ENCODE data around the gene GPRIN2.

The GPRIN2 gene

GRCh38 chr10:46526682-46527038 is 29.8 kb downstream of the GPRIN2 start:
- no peak overlapping the region for H3K4me3 ChIP-seq (ENCODE audit: low read depth in 1 of 5, low read length in 5 of 5)
- H3K27me3 ChIP-seq (ENCODE audit: control insufficient read depth in 5 of 5, insufficient read depth in 4 of 5, low read length in 5 of 5), result peaks cover 0 to 5% (median 2%) of the 10 kb centered on the region in 5 donors
- no peaks in the 10 kb centered on the region for H3K36me3 ChIP-seq (ENCODE audit: control insufficient read depth in 5 of 5, insufficient read depth in 5 of 5, low read length in 5 of 5)
- no peak overlapping the region for H3K9ac ChIP-seq (ENCODE audit: low read length in 5 of 5)
- no peak overlapping the region for H3K27ac ChIP-seq (ENCODE audit: low read depth, low read length)
- no peaks in the 10 kb centered on the region for H3K9me3 ChIP-seq (ENCODE audit: control insufficient read depth in 5 of 5, low read length in 5 of 5)
- H3K4me1 ChIP-seq (ENCODE audit: control insufficient read depth in 5 of 5, insufficient read depth in 5 of 5, low read length in 5 of 5), result peaks cover 0 to 17% (median 0%) of the 10 kb centered on the region in 5 donors

DNA sequence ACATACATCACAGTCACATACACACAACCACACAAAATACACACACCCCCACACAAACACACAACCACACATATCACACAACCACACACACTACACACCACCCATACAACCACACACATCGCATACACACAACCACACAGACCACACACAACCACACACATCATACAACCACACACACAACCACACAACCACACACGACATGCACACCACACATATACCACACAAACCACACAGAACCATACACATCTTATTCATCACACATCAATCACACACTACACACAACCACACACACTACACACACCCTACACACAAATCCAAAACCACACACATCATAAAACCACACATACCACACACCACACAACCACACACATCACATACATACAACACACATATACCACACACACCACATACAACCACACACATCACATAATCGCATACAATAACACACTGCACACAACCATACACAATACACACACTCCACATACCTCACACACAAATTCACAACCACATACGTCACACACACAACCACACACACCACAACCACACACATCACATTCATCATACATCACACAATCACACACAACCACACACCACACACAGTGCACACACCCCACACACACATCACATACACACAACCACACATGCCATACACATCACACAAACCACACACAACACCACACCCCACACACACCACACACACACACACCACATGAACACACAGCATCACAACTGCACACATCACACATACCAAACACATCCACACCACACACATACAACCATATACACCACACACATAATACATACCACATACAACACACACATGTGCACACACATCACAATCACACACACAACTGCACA is 30.4 kb downstream of the GPRIN2 start:
- H3K36me3 ChIP-seq (ENCODE audit: control insufficient read depth in 5 of 5, insufficient read depth in 5 of 5, low read length in 5 of 5), result no peaks in the 10 kb centered on the region
- H3K9ac ChIP-seq (ENCODE audit: low read length in 5 of 5), result no peak overlapping the region
- no peak overlapping the region for H3K4me3 ChIP-seq (ENCODE audit: low read depth in 1 of 5, low read length in 5 of 5)
- peaks cover 0 to 5% (median 2%) of the 10 kb centered on the region in 5 donors for H3K27me3 ChIP-seq (ENCODE audit: control insufficient read depth in 5 of 5, insufficient read depth in 4 of 5, low read length in 5 of 5)
- H3K4me1 ChIP-seq (ENCODE audit: control insufficient read depth in 5 of 5, insufficient read depth in 5 of 5, low read length in 5 of 5), result peaks cover 0 to 17% (median 0%) of the 10 kb centered on the region in 5 donors
- no peaks in the 10 kb centered on the region for H3K9me3 ChIP-seq (ENCODE audit: control insufficient read depth in 5 of 5, low read length in 5 of 5)
- no peak overlapping the region for H3K27ac ChIP-seq (ENCODE audit: low read depth, low read length)

GRCh38 chr10:46525177-46525823 is 31.2 kb downstream of the GPRIN2 start:
- Histone ChIP-seq H3K27ac (ENCODE audit: low read depth, low read length) (no peak overlapping the region), H3K9ac (ENCODE audit: low read length in 5 of 5) (no peak overlapping the region), H3K4me1 (ENCODE audit: control insufficient read depth in 5 of 5, insufficient read depth in 5 of 5, low read length in 5 of 5) (peaks cover 0 to 14% (median 0%) of the 10 kb centered on the region in 5 donors), H3K9me3 (ENCODE audit: control insufficient read depth in 5 of 5, low read length in 5 of 5) (no peaks in the 10 kb centered on the region), H3K4me3 (ENCODE audit: low read depth in 1 of 5, low read length in 5 of 5) (no peak overlapping the region), H3K27me3 (ENCODE audit: control insufficient read depth in 5 of 5, insufficient read depth in 4 of 5, low read length in 5 of 5) (peaks cover 0 to 10% (median 5%) of the 10 kb centered on the region in 5 donors), H3K36me3 (ENCODE audit: control insufficient read depth in 5 of 5, insufficient read depth in 5 of 5, low read length in 5 of 5) (no peaks in the 10 kb centered on the region)

GRCh38 chr10:46524472-46525176 is 31.8 kb downstream of the GPRIN2 start:
- Histone ChIP-seq H3K36me3 (ENCODE audit: control insufficient read depth in 5 of 5, insufficient read depth in 5 of 5, low read length in 5 of 5) (no peaks in the 10 kb centered on the region), H3K9ac (ENCODE audit: low read length in 5 of 5) (no peak overlapping the region), H3K4me1 (ENCODE audit: control insufficient read depth in 5 of 5, insufficient read depth in 5 of 5, low read length in 5 of 5) (peaks cover 0 to 10% (median 0%) of the 10 kb centered on the region in 5 donors), H3K27ac (ENCODE audit: low read depth, low read length) (no peak overlapping the region), H3K9me3 (ENCODE audit: control insufficient read depth in 5 of 5, low read length in 5 of 5) (no peaks in the 10 kb centered on the region), H3K4me3 (ENCODE audit: low read depth in 1 of 5, low read length in 5 of 5) (no peak overlapping the region), H3K27me3 (ENCODE audit: control insufficient read depth in 5 of 5, insufficient read depth in 4 of 5, low read length in 5 of 5) (peaks cover 0 to 10% (median 5%) of the 10 kb centered on the region in 5 donors)

GRCh38 chr10:46523962-46524471 is 32.4 kb downstream of the GPRIN2 start:
- peaks cover 0 to 10% (median 0%) of the 10 kb centered on the region in 5 donors for H3K4me1 ChIP-seq (ENCODE audit: control insufficient read depth in 5 of 5, insufficient read depth in 5 of 5, low read length in 5 of 5)

DNA sequence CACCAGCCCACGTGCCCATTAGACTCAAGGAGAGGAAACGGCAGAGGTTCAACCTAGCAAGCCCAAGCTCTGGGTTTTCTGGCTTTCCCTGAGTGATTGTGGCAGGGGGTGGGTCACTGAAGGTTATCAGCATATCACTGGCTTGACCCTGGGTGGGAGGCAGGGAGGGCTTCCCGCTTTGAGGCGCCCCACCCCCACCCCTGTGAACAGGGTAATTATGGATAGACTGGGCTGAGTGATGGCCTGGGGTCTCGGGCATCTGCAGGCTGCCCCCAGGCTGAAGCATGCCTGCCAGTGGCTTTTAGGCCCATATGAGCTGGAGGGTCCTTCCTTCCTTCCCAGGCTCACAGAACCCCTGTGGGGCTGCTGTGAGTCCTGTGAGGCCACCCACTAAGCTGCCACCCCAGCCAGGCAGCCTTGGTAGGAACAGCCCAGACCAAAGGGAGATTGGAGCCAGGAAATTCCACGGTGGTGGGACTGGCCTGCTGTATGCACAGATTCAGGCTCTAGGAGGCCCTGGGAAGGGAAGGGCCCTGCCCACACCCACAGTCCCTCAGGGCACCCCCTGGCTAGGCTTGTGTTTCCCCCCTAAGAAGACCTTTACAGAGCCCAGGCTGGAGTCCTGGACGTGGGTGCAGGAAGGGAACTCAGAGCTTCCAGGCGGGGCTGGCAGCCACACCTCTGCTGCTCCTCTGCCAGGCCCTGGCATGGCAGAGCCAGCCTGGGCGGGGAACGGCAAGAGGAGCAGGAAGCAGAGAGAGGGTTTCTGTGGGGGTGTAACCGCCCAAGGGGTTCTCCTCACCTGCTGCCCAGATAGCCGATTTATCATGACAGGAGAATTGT is 33.1 kb downstream of the GPRIN2 start:
- Histone ChIP-seq H3K27ac (ENCODE audit: low read depth, low read length) (no peak overlapping the region), H3K36me3 (ENCODE audit: control insufficient read depth in 5 of 5, insufficient read depth in 5 of 5, low read length in 5 of 5) (no peaks in the 10 kb centered on the region), H3K9me3 (ENCODE audit: control insufficient read depth in 5 of 5, low read length in 5 of 5) (no peaks in the 10 kb centered on the region), H3K27me3 (ENCODE audit: control insufficient read depth in 5 of 5, insufficient read depth in 4 of 5, low read length in 5 of 5) (peaks cover 0 to 7% (median 5%) of the 10 kb centered on the region in 5 donors), H3K9ac (ENCODE audit: low read length in 5 of 5) (no peak overlapping the region), H3K4me1 (ENCODE audit: control insufficient read depth in 5 of 5, insufficient read depth in 5 of 5, low read length in 5 of 5) (peaks cover 0 to 10% (median 0%) of the 10 kb centered on the region in 5 donors), H3K4me3 (ENCODE audit: low read depth in 1 of 5, low read length in 5 of 5) (no peak overlapping the region)

More at GRCh38 chr10:46523962-46524471, 32.4 kb downstream of the GPRIN2 start:
- Histone ChIP-seq H3K4me3 (ENCODE audit: low read depth in 1 of 5, low read length in 5 of 5) (no peak overlapping the region), H3K9me3 (ENCODE audit: control insufficient read depth in 5 of 5, low read length in 5 of 5) (no peaks in the 10 kb centered on the region), H3K27me3 (ENCODE audit: control insufficient read depth in 5 of 5, insufficient read depth in 4 of 5, low read length in 5 of 5) (peaks cover 0 to 10% (median 5%) of the 10 kb centered on the region in 5 donors), H3K36me3 (ENCODE audit: control insufficient read depth in 5 of 5, insufficient read depth in 5 of 5, low read length in 5 of 5) (no peaks in the 10 kb centered on the region), H3K27ac (ENCODE audit: low read depth, low read length) (no peak overlapping the region), H3K9ac (ENCODE audit: low read length in 5 of 5) (no peak overlapping the region)

GRCh38 chr10:46522295-46523118 is 34.0 kb downstream of the GPRIN2 start:
- Histone ChIP-seq H3K27me3 (ENCODE audit: control insufficient read depth in 5 of 5, insufficient read depth in 4 of 5, low read length in 5 of 5) (peaks cover 0 to 6% (median 5%) of the 10 kb centered on the region in 5 donors), H3K27ac (ENCODE audit: low read depth, low read length) (no peak overlapping the region), H3K9me3 (ENCODE audit: control insufficient read depth in 5 of 5, low read length in 5 of 5) (no peaks in the 10 kb centered on the region), H3K36me3 (ENCODE audit: control insufficient read depth in 5 of 5, insufficient read depth in 5 of 5, low read length in 5 of 5) (no peaks in the 10 kb centered on the region), H3K4me1 (ENCODE audit: control insufficient read depth in 5 of 5, insufficient read depth in 5 of 5, low read length in 5 of 5) (peaks cover 0 to 10% (median 0%) of the 10 kb centered on the region in 5 donors), H3K9ac (ENCODE audit: low read length in 5 of 5) (no peak overlapping the region), H3K4me3 (ENCODE audit: low read depth in 1 of 5, low read length in 5 of 5) (no peak overlapping the region)

- Histone ChIP-seq H3K9ac (ENCODE audit: low read length in 5 of 5) (no peak overlapping the region), H3K9me3 (ENCODE audit: control insufficient read depth in 5 of 5, low read length in 5 of 5) (no peaks in the 10 kb centered on the region), H3K27me3 (ENCODE audit: control insufficient read depth in 5 of 5, insufficient read depth in 4 of 5, low read length in 5 of 5) (peaks cover 0 to 12% (median 10%) of the 10 kb centered on the region in 5 donors), H3K4me3 (ENCODE audit: low read depth in 1 of 5, low read length in 5 of 5) (no peak overlapping the region), H3K27ac (ENCODE audit: low read depth, low read length) (no peak overlapping the region), H3K4me1 (ENCODE audit: control insufficient read depth in 5 of 5, insufficient read depth in 5 of 5, low read length in 5 of 5) (peaks cover 0 to 10% (median 0%) of the 10 kb centered on the region in 5 donors), H3K36me3 (ENCODE audit: control insufficient read depth in 5 of 5, insufficient read depth in 5 of 5, low read length in 5 of 5) (no peaks in the 10 kb centered on the region)
Measured at GRCh38 chr10:46520941-46521340, 35.5 kb downstream of the GPRIN2 start.

All from subcutaneous abdominal adipose tissue (tissue), 5 donors.